ENCODE measurements around the gene EVX2. TPM values are rescaled to one million over a fixed set of nuclear protein-coding genes. Genes with fewer than 3 reads are reported as not detected.

The EVX2 gene
- total RNA-seq, 1 donor, result not detected

GRCh38 chr2:176126929-176127773 lies 43.4 kb upstream of the EVX2 start:
- Histone ChIP-seq H3K4me1 (ENCODE audit: insufficient read depth, low read length) (peaks cover 26% of the 10 kb centered on the region), H3K36me3 (ENCODE audit: insufficient read depth, low read length) (peaks cover 1% of the 10 kb centered on the region), H2AFZ (ENCODE audit: low read length) (no peak overlapping the region), H3K27me3 (ENCODE audit: insufficient read depth, low read length) (peaks cover 23% of the 10 kb centered on the region), H3K27ac (ENCODE audit: low read depth, low read length) (no peak overlapping the region), H3K4me2 (ENCODE audit: insufficient read depth, low read length) (peak overlapping the region; percentile 94), H4K20me1 (ENCODE audit: insufficient read depth, low read length) (no peaks in the 10 kb centered on the region), H3K9me3 (ENCODE audit: low read depth, low read length) (no peaks in the 10 kb centered on the region), H3K4me3 (ENCODE audit: insufficient read depth, low read length) (peak overlapping the region; percentile 24), H3K79me2 (ENCODE audit: insufficient read depth, low read length) (no peaks in the 10 kb centered on the region)
- peak; percentile 89 for TF ChIP-seq CTCF (IDR thresholded peaks at IDR 0.05; ENCODE audit: extremely low read depth, low read depth, low read length)
- peak; percentile 94 for DNase-seq (ENCODE audit: insufficient read length, low spot score, missing footprints)

GRCh38 chr2:176125772-176126054 lies 42.0 kb upstream of the EVX2 start:
- no peaks in the 10 kb centered on the region for H3K36me3 ChIP-seq (ENCODE audit: insufficient read depth, low read length)
- no peaks in the 10 kb centered on the region for H4K20me1 ChIP-seq (ENCODE audit: insufficient read depth, low read length)
- H3K27ac ChIP-seq (ENCODE audit: low read depth, low read length), result no peak overlapping the region
- H3K9me3 ChIP-seq (ENCODE audit: low read depth, low read length), result no peaks in the 10 kb centered on the region
- no peak overlapping the region for H3K4me3 ChIP-seq (ENCODE audit: insufficient read depth, low read length)
- H3K4me2 ChIP-seq (ENCODE audit: insufficient read depth, low read length), result no peak overlapping the region
- H2AFZ ChIP-seq (ENCODE audit: low read length), result no peak overlapping the region
- no peak for TF ChIP-seq CTCF (IDR thresholded peaks at IDR 0.05; ENCODE audit: extremely low read depth, low read depth, low read length)
- DNase-seq (ENCODE audit: insufficient read length, low spot score, missing footprints), result no peak
- H3K27me3 ChIP-seq (ENCODE audit: insufficient read depth, low read length), result peaks cover 37% of the 10 kb centered on the region
- peaks cover 18% of the 10 kb centered on the region for H3K4me1 ChIP-seq (ENCODE audit: insufficient read depth, low read length)
- no peaks in the 10 kb centered on the region for H3K79me2 ChIP-seq (ENCODE audit: insufficient read depth, low read length)

GRCh38 chr2:176124947-176125771 lies 41.4 kb upstream of the EVX2 start:
- Histone ChIP-seq H3K27me3 (ENCODE audit: insufficient read depth, low read length) (peaks cover 43% of the 10 kb centered on the region), H3K36me3 (ENCODE audit: insufficient read depth, low read length) (no peaks in the 10 kb centered on the region), H3K9me3 (ENCODE audit: low read depth, low read length) (no peaks in the 10 kb centered on the region), H3K79me2 (ENCODE audit: insufficient read depth, low read length) (no peaks in the 10 kb centered on the region), H3K4me3 (ENCODE audit: insufficient read depth, low read length) (no peak overlapping the region), H3K4me2 (ENCODE audit: insufficient read depth, low read length) (no peak overlapping the region), H2AFZ (ENCODE audit: low read length) (no peak overlapping the region), H3K27ac (ENCODE audit: low read depth, low read length) (no peak overlapping the region), H3K4me1 (ENCODE audit: insufficient read depth, low read length) (peaks cover 18% of the 10 kb centered on the region), H4K20me1 (ENCODE audit: insufficient read depth, low read length) (no peaks in the 10 kb centered on the region)
- peak; percentile 47 for DNase-seq (ENCODE audit: insufficient read length, low spot score, missing footprints)
- no peak for TF ChIP-seq CTCF (IDR thresholded peaks at IDR 0.05; ENCODE audit: extremely low read depth, low read depth, low read length)

Measured in osteoblast (primary cell).